ENCODE data around the gene LRRC7. TPM values are rescaled to one million over a fixed set of nuclear protein-coding genes. Genes with fewer than 3 reads are reported as not detected.

Gene LRRC7
- total and polyA plus RNA-seq, 2 of the 8 experiments (the other 6 are each of a cell fraction or from before 2014, with no cell fraction given), result 0.03 to 0.17 TPM

DNA sequence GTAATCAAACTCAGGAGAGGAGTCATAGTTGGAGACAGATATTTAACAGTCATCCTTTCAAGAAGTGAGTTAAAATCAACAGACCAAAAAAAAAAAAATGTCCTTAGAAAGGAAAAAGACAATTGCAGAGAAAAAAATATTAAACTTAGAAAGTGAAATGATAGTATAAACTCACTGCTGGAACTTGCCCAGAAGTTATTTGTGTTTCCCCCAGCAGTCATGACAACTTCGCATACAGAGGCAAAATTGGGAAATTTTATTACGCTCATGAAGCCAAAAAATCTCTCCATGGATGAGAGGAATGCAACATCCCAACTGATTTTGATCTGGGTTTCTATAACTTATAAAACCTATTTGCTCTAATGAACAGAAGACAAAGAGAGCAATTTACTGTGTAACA is 198.2 kb downstream of the LRRC7 start:
- Histone ChIP-seq H2BK15ac (ENCODE audit: low read length) (no peak overlapping the region), H3K9me3 (ENCODE audit: insufficient read depth in 2 of 2, low read depth in 1 of 2, low read length in 1 of 2) (no peaks in the 10 kb centered on the region), H3K79me2 (ENCODE audit: control insufficient read depth in 1 of 2, insufficient read depth in 2 of 2, low read length in 2 of 2) (no peaks in the 10 kb centered on the region), H2BK20ac (ENCODE audit: low read length) (no peak overlapping the region), H3K18ac (ENCODE audit: extremely low read depth, low read length) (no peak overlapping the region), H2AFZ (ENCODE audit: low read length) (no peak overlapping the region), H2BK12ac (ENCODE audit: low read depth, low read length) (no peak overlapping the region), H4K20me1 (replicated peaks in 1 of 2; ENCODE audit: control insufficient read depth in 1 of 2, insufficient read depth in 2 of 2, low read length in 2 of 2) (no peaks in the 10 kb centered on the region), H3K14ac (ENCODE audit: insufficient read length) (no peak overlapping the region), H3K27ac (ENCODE audit: low read depth, low read length) (no peak overlapping the region), H3K36me3 (ENCODE audit: control insufficient read depth in 2 of 4, insufficient read depth in 4 of 4, low read length in 3 of 4) (no peaks in the 10 kb centered on the region), H4K5ac (ENCODE audit: insufficient read length, low read depth, low read length) (no peak overlapping the region), H3K4me1 (replicated peaks in 1 of 4; ENCODE audit: control insufficient read depth in 3 of 4, insufficient read depth in 4 of 4, low read length in 3 of 4) (no peaks in the 10 kb centered on the region), H3K4me2 (ENCODE audit: insufficient read depth in 1 of 2, low read depth in 2 of 2, low read length in 2 of 2) (no peak overlapping the region), H4K91ac (replicated peaks; ENCODE audit: insufficient read length, low read length) (no peak overlapping the region), H2BK5ac (ENCODE audit: low read depth, low read length) (no peak overlapping the region), H3K4me3 (ENCODE audit: extremely low read depth in 1 of 4, insufficient read depth in 2 of 4, low read depth in 3 of 4, low read length in 4 of 4) (no peak overlapping the region), H2BK120ac (replicated peaks; ENCODE audit: low read depth, low read length) (no peak overlapping the region), H3K27me3 (replicated peaks in 1 of 4; ENCODE audit: control insufficient read depth in 3 of 4, extremely low read depth in 1 of 4, insufficient read depth in 3 of 4, low read length in 3 of 4) (no peaks in the 10 kb centered on the region), H3K23me2 (ENCODE audit: low read depth, low read length) (no peaks in the 10 kb centered on the region), H4K8ac (ENCODE audit: extremely low read depth, insufficient read depth, low read length) (no peak overlapping the region), H2AK5ac (ENCODE audit: low read depth, low read length) (no peak overlapping the region), H3K9ac (replicated peaks in 1 of 4; ENCODE audit: extremely low read depth in 1 of 4, low read depth in 3 of 4, low read length in 3 of 4) (no peak overlapping the region), H3K56ac (replicated peaks; ENCODE audit: insufficient read length, low read depth, low read length) (no peak overlapping the region), H3K79me1 (ENCODE audit: low read depth, low read length) (no peaks in the 10 kb centered on the region), H3K23ac (ENCODE audit: insufficient read length) (no peak overlapping the region), H3K4ac (replicated peaks; ENCODE audit: insufficient read length, low read depth, low read length) (no peak overlapping the region)
- DNase-seq (ENCODE audit: low read depth in 1 of 2, low spot score in 2 of 2), result no peak
- ChIA-PET POLR2A (ENCODE audit: partially characterized antibody) (no interaction called here), CTCF (ENCODE audit: partially characterized antibody) (no interaction called here)
- 47% methylated on average over 2 of the region's 2 CpGs; no CpG with 5 or more reads in 1 of the 2 experiments for WGBS, 2 experiments (ENCODE audit: extremely low coverage in 1 of 2, insufficient coverage in 1 of 2, insufficient read length in 1 of 2, insufficient replicate concordance in 2 of 2, low coverage in 1 of 2, low lambda C conversion rate in 2 of 2, missing lambda C conversion rate in 1 of 2)
- TF ChIP-seq KDM4A (IDR thresholded peaks at IDR 0.05; ENCODE audit: low read depth, low read length, severe bottlenecking) (no peak), RAD21 (IDR thresholded peaks at IDR 0.05 in 1 of 2, conservative IDR thresholded peaks at IDR 0.05 in 1 of 2; ENCODE audit: low read depth in 2 of 2, low read length in 2 of 2) (no peak)
- no peak for FAIRE-seq
